Fibroblast of lung (primary cell): ENCODE results near the gene SPAG9.

Experiments used
- EZH2 ChIP-seq: IDR thresholded peaks from 2 replicates; pipeline ENCODE4 v1.5.1; 2012; ENCODE audit warnings: low read length, control low read depth, mild to moderate bottlenecking; ENCODE audit errors: missing control alignments
- TF ChIP-seq, protein P1 (sequence below), 2 donors: IDR thresholded peaks in 1 of 2; conservative IDR thresholded peaks in 1 of 2; 1 replicate in 1 of 2; 2 replicates in 1 of 2; pipeline ENCODE4 v1.5.1; 2011 to 2012; ENCODE audit warnings: low read length in 2 of 2, control low read depth in 1 of 2, inconsistent platforms in 1 of 2, low read depth in 1 of 2, mild to moderate bottlenecking in 1 of 2

DNA sequence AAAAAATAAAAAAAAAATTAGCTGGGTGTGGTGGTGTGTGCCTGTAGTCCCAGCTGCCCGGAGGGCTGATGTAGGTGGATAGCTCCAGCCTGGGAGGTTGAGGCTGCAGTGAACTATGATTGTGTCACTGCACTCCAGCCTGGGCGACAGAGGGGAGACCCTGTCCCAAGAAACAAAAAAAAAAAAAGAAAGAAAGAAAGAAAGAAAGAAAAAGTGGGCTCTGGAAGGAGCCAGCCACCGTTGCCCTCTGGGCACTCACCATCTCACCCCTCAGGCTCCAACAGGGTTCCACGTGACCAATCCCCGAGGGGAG lies 167.2 kb downstream of the SPAG9 start:
- TF ChIP-seq, protein P1, sequence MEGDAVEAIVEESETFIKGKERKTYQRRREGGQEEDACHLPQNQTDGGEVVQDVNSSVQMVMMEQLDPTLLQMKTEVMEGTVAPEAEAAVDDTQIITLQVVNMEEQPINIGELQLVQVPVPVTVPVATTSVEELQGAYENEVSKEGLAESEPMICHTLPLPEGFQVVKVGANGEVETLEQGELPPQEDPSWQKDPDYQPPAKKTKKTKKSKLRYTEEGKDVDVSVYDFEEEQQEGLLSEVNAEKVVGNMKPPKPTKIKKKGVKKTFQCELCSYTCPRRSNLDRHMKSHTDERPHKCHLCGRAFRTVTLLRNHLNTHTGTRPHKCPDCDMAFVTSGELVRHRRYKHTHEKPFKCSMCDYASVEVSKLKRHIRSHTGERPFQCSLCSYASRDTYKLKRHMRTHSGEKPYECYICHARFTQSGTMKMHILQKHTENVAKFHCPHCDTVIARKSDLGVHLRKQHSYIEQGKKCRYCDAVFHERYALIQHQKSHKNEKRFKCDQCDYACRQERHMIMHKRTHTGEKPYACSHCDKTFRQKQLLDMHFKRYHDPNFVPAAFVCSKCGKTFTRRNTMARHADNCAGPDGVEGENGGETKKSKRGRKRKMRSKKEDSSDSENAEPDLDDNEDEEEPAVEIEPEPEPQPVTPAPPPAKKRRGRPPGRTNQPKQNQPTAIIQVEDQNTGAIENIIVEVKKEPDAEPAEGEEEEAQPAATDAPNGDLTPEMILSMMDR (conservative IDR thresholded peaks at IDR 0.05 in 1 of 2, IDR thresholded peaks at IDR 0.05 in 1 of 2; ENCODE audit: low read depth in 1 of 2, low read length in 2 of 2), result no peak
- TF ChIP-seq EZH2, result no peak
